A673 (cell line): ENCODE results near the gene CHRNA1. TPM values are rescaled to one million over a fixed set of nuclear protein-coding genes. Genes with fewer than 3 reads are reported as not detected.

ENCODE experiments used
- BruUV-seq: library from RNA; stranded (reverse); fragments of 400-500 nt; replicated peaks from 2 replicates; lab custom pipeline; 2021; lab: Mats Ljungman, UMichigan
- CTCF ChIA-PET: fragments of 300-600 bp; sonication (Branson Sonifier 250); formaldehyde crosslinking; loops from one replicate; lab custom pipeline; 2022; ENCODE audit warnings: antibody characterized with exemption; lab: Charles Lee
- POLR2A ChIA-PET: fragments of 300-600 bp; sonication (Branson Sonifier 250); formaldehyde crosslinking; loops from one replicate; lab custom pipeline; 2022; ENCODE audit warnings: antibody characterized with exemption; ENCODE audit not compliant: low non-redundant PET; lab: Charles Lee
- DNase-seq: peaks from one replicate; pipeline ENCODE4 v3.0.0-alpha.2; 2015; ENCODE audit warnings: low spot score
- H3K27ac ChIP-seq: fragments of 200-600 bp; sonication (generic); 2 replicates; pipeline ENCODE4 v1.5.1; 2016; ENCODE audit warnings: mixed run types, low read depth, mild to moderate bottlenecking, mixed read lengths, antibody characterized with exemption, low read length; ENCODE audit not compliant: poor library complexity, severe bottlenecking
- H3K27me3 ChIP-seq: fragments of 200-600 bp; sonication (generic); replicated peaks from 2 replicates; pipeline ENCODE4 v1.6.1; 2017; ENCODE audit warnings: mixed run types, low read depth, mild to moderate bottlenecking, mixed read lengths, antibody characterized with exemption, low read length; ENCODE audit not compliant: insufficient read depth, poor library complexity
- H3K36me3 ChIP-seq: fragments of 200-600 bp; sonication (generic); 2 replicates; pipeline ENCODE4 v1.6.1; 2016; ENCODE audit warnings: mixed run types, mild to moderate bottlenecking, mixed read lengths, antibody characterized with exemption, low read length; ENCODE audit not compliant: insufficient read depth, poor library complexity, severe bottlenecking
- H3K4me1 ChIP-seq: fragments of 200-600 bp; sonication (generic); 2 replicates; pipeline ENCODE4 v1.6.1; 2017; ENCODE audit warnings: mixed run types, mild to moderate bottlenecking, mixed read lengths, antibody characterized with exemption, low read length; ENCODE audit not compliant: insufficient read depth, poor library complexity, severe bottlenecking
- H3K4me3 ChIP-seq: fragments of 200-600 bp; sonication (generic); 2 replicates; pipeline ENCODE4 v1.5.1; 2016; ENCODE audit warnings: low read depth, mixed run types, mild to moderate bottlenecking, mixed read lengths, low read length; ENCODE audit not compliant: poor library complexity, severe bottlenecking
- H3K9me3 ChIP-seq: fragments of 200-600 bp; sonication (generic); 2 replicates; pipeline ENCODE4 v1.6.1; 2016; ENCODE audit warnings: mixed run types, low read depth, mild to moderate bottlenecking, mixed read lengths, antibody characterized with exemption, low read length; ENCODE audit not compliant: poor library complexity, severe bottlenecking
- EZH2 ChIP-seq: fragments of 200-600 bp; sonication (generic); IDR thresholded peaks from 2 replicates; pipeline ENCODE4 v1.6.1; 2017; ENCODE audit warnings: borderline replicate concordance, low read depth, mild to moderate bottlenecking, mixed read lengths, antibody characterized with exemption, low read length; ENCODE audit not compliant: poor library complexity, severe bottlenecking
- intact Hi-C: fragments of 100-400 bp; cut with micrococcal nuclease; formaldehyde crosslinking; loops from one replicate; pipeline ENCODE4 v1.10.0; 2022; ENCODE audit not compliant: unreplicated experiment
- total RNA-seq: library from RNA; stranded (reverse); gene quantifications from 2 replicates; pipeline ENCODE4 v1.2.3, GENCODE V29; 2021
- TF ChIP-seq, protein P1 (sequence below): fragments of 300-800, 200-600 bp; sonication (generic); conservative IDR thresholded peaks from 2 replicates; pipeline ENCODE4 v1.5.1; 2017; ENCODE audit warnings: low read depth, mild to moderate bottlenecking, antibody characterized with exemption, low read length, moderate library complexity, mixed read lengths

CHRNA1 gene
- total RNA-seq, 1 experiment from 2014 or later, result not detected

DNA sequence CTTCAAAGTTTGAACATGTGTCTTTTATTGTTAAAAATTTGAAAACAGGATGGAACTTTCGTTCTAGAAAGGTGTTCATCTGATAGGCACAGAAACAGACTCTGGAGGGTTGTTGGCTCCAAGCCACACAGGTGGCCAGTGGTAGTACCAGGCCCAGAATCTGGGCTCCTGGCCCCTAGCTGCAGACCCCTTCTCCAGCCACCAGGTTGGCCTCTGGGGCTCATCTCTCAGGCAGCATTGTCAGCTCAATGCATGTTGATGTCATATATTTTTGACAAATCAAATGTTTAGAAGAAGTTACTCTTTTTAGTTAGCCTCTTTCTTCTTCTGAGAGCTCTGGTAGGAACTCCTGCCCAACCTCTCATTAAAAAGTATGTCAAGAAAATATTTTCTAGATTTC, 34.5 kb upstream of the CHRNA1 start:
- ChIA-PET CTCF (no interaction called here), POLR2A (no interaction called here)
- H3K4me3 ChIP-seq, result no peak overlapping the region
- H3K4me1 ChIP-seq, result no peaks in the 10 kb centered on the region
- intact Hi-C loops, result no loop called here
- no TSS peak for BruUV-seq
- no peaks in the 10 kb centered on the region for H3K27me3 ChIP-seq
- H3K27ac ChIP-seq, result no peak overlapping the region
- DNase-seq, result no peak
- H3K36me3 ChIP-seq, result no peaks in the 10 kb centered on the region
- no peak for TF ChIP-seq EZH2
- no peaks in the 10 kb centered on the region for H3K9me3 ChIP-seq

DNA sequence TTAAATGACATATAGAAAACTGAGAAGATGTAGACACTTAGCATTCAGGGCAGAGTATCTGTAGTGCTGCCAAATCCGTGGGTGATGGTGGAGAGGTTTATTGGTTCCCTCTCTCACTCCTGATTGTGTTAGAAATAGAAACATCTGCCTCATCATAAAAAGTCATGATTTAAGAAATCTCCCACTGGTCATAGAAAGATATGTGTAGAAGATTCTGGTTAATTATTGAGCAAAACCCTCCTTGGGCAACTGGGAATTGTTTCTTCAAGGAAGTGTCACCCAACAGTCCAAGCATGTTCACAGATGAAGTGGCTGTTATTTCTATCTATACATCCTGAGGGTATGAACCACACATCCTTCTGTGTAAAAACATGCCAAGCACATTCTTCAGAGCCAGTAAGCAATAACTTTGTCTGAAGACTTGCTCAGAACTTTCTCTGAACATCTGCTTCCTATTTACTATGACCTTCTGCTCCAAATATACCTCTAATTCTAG, 33.6 kb upstream of the CHRNA1 start:
- CTCF ChIA-PET, result no interaction called here
- Histone ChIP-seq H3K36me3 (no peaks in the 10 kb centered on the region), H3K4me1 (no peaks in the 10 kb centered on the region), H3K27me3 (no peaks in the 10 kb centered on the region), H3K4me3 (no peak overlapping the region), H3K27ac (no peak overlapping the region), H3K9me3 (no peaks in the 10 kb centered on the region)
- TF ChIP-seq, protein P1, sequence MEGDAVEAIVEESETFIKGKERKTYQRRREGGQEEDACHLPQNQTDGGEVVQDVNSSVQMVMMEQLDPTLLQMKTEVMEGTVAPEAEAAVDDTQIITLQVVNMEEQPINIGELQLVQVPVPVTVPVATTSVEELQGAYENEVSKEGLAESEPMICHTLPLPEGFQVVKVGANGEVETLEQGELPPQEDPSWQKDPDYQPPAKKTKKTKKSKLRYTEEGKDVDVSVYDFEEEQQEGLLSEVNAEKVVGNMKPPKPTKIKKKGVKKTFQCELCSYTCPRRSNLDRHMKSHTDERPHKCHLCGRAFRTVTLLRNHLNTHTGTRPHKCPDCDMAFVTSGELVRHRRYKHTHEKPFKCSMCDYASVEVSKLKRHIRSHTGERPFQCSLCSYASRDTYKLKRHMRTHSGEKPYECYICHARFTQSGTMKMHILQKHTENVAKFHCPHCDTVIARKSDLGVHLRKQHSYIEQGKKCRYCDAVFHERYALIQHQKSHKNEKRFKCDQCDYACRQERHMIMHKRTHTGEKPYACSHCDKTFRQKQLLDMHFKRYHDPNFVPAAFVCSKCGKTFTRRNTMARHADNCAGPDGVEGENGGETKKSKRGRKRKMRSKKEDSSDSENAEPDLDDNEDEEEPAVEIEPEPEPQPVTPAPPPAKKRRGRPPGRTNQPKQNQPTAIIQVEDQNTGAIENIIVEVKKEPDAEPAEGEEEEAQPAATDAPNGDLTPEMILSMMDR, result no peak
- TF ChIP-seq EZH2, result no peak
- BruUV-seq, result no TSS peak
- POLR2A ChIA-PET, result no interaction called here
- DNase-seq, result no peak
- intact Hi-C loops, result no loop called here

DNA sequence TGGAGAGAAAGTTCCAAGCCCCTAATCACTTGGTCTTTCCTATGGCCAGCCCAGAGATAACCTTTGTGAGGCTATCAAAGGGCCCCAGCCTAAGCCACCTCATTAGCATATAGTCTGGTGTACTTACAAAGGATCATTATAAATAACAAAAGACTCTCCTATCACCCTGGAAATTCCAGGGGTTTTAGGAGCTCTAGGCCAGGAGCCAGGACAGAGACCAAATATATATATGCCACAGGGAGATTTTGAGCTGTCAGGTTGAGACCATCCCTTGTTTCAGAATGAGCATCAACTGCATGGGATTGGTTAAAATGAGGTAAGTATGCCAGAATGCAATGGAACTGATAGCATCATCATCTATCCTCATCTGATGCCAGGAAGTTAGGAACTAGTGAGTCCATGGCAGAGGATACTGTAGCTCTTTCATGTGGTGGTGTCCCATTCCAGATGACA, 32.1 kb upstream of the CHRNA1 start:
- no peak for TF ChIP-seq EZH2
- TF ChIP-seq, protein P1, result no peak
- intact Hi-C loops, result no loop called here
- no peak for DNase-seq
- CTCF ChIA-PET, result no interaction called here
- Histone ChIP-seq H3K27ac (no peak overlapping the region), H3K36me3 (no peaks in the 10 kb centered on the region), H3K4me1 (no peaks in the 10 kb centered on the region), H3K4me3 (no peak overlapping the region), H3K27me3 (no peaks in the 10 kb centered on the region), H3K9me3 (no peaks in the 10 kb centered on the region)
- POLR2A ChIA-PET, result no interaction called here
- no TSS peak for BruUV-seq

DNA sequence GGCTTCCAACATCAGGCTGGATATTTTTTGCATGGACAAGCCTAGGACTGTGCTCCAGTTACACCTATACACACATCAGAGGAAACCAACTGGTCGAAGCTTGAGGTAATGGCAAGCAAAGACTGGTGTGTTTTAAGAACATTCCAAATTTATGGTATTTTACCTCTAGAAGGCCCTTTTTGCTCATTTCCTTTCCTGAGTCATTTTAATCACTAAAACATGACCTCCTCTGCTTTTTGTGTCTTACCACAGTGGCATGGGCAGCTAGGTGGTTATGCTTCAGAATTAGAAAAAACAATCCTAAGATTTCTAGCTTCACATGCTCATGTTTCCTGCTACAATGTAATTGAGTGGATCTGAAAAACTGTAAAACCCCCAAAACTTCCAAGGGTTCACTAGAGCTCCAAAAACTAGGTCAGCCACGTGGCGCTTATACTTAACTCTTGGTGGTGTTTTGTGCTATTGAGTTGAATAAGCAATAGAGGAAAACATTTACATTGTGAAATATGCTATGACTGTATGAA, 30.6 kb upstream of the CHRNA1 start:
- no peaks in the 10 kb centered on the region for H3K36me3 ChIP-seq
- ChIA-PET POLR2A (no interaction called here), CTCF (no interaction called here)
- no peak overlapping the region for H3K27ac ChIP-seq
- DNase-seq, result no peak
- TF ChIP-seq, protein P1, result no peak
- TF ChIP-seq EZH2, result no peak
- H3K4me3 ChIP-seq, result no peak overlapping the region
- no peaks in the 10 kb centered on the region for H3K27me3 ChIP-seq
- no peaks in the 10 kb centered on the region for H3K4me1 ChIP-seq
- H3K9me3 ChIP-seq, result no peaks in the 10 kb centered on the region
- intact Hi-C loops, result no loop called here
- BruUV-seq, result no TSS peak
